HG03457 (cell line): ENCODE results near the gene LTBP3.

Experiments
- ATAC-seq: cut with Tn5 transposase; IDR thresholded peaks from one replicate; pipeline ENCODE4 v1.9.1; 2021; ENCODE audit warnings: moderate number of reproducible peaks; ENCODE audit not compliant: unreplicated experiment

LTBP3 gene

DNA sequence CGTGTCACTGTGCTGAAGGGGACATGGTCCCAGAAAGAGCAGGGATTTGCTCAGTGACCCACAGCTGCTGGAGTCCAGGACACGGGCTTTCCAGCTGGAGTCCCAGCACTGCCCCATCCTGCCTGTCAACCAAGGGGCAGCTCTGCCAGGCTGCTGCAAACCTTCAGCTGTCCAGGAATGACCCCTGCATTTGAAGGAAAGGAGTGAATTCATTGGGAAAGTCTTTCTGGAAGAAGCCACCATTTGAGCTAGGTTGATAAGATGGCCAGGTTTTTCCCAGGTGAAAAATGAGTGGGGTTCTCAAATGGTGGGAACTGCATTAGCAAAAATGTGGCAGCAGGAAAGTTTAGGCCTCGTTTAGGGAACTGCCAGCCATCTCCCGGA, 28.1 kb upstream of the LTBP3 start:
- no peak for ATAC-seq

DNA sequence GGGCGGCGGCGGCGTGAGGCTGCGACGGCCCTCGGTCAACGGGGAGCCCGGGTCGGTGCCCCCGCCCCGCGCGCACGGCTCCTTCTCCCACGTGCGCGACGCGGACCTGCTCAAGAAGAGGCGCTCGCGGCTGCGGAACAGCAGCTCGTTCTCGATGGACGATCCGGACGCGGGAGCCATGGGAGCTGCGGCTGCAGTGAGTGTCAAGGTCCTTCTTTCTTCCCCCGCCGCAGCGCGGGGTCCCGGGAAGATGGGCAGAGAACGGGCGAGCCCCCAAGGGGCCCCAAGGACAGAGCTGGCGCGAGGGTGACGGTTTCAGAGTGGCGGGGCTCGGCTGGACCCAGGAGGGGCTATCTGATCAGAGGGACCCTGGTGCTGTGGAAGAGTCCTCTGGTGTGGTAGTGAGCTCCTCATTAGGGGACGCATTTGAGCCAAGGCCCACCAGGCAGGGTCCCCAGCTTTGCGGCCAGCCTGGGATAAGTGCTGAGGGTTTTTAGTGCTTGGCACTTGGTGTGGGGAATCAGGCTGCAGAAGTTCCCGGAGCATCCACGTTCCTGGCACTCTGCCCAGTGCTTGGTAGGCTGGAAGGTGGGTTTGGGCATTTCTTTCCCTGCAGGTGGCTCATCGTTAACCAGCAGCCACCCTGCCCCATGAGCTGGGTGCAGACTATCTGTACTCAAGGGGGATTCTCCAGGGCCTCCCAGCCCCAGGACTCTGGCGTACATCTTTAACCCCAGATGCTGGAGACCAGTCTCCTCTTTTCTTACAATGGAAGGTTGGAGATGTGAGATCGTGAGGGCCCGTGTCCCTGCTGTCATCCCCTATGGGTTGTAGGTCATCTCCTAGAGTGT, 27.5 kb upstream of the LTBP3 start:
- ATAC-seq: no peak

- ATAC-seq: no peak
Observed at GRCh38 chr11:65584723-65585171, 26.6 kb upstream of the LTBP3 start.

- ATAC-seq: no peak
Observed at GRCh38 chr11:65584106-65584505, 25.9 kb upstream of the LTBP3 start.

DNA sequence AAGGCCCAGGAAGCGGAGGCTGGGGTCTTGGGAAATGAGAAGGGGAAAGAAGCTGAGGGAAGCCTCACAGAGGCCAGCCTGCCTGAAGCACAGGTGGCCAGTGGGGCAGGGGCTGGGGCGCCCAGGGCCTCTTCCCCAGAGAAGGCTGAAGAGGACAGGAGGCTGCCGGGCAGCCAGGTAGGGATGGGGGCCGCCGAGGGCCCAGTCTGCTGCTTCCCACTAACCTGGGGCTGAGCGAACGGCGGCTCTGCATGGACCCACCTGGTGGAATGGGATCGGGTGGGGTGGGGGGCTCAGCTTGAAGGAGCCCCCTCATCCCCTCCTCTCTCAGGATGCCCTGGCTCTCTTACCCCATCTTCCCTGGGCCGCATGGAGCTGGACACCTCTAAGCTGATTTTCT, 25.4 kb upstream of the LTBP3 start:
- no peak for ATAC-seq

DNA sequence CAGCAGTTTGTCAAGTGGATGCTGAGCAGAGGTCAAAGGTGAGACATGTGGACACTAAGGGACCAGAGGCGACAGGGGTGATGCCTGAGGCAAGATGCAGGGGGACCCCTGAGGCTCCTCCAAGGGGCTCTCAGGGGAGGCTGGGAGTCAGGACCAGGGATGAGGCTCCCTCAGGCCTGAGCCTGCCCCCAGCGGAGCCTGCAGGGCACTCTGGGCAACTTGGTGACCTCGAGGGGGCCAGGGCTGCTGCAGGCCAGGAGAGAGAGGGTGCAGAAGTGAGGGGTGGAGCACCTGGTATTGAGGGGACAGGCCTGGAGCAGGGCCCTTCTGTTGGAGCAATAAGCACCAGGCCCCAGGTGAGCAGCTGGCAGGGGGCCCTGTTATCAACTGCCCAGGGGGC, 23.8 kb upstream of the LTBP3 start:
- no peak for ATAC-seq

- no peak for ATAC-seq
Observed at GRCh38 chr11:65580756-65581155, 22.6 kb upstream of the LTBP3 start.

DNA sequence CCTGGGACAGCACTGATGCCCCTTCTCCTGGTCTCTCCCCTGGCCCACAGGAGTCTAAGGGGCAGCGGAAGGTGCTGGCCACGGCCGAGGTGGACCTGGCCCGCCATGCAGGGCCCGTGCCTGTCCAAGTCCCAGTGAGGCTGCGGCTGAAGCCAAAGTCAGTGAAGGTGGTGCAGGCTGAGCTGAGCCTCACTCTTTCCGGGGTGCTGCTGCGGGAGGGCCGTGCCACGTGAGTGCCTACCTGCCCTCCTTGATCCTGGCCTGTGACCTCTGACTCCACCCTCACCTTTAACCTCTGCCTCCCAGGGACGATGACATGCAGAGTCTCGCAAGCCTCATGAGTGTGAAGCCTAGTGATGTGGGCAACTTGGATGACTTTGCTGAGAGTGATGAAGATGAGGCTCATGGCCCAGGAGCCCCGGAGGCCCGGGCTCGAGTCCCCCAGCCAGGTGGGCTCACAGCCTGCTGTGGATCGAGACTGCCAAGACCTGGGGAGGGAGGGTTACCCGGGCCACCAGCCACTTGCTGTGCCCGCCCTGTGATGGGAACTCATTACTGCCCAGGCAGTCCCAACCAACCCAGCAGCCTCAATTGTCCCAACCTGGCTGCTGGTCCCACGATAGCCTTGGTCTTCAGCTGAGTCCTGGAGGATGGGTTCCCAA, 22.0 kb upstream of the LTBP3 start:
- ATAC-seq: no peak

GRCh38 chr11:65579291-65579690, 21.1 kb upstream of the LTBP3 start:
- ATAC-seq: no peak

- ATAC-seq: no peak
Observed at GRCh38 chr11:65578667-65579066, 20.5 kb upstream of the LTBP3 start.

- ATAC-seq: no peak
Observed at GRCh38 chr11:65578134-65578533, 20.0 kb upstream of the LTBP3 start.

DNA sequence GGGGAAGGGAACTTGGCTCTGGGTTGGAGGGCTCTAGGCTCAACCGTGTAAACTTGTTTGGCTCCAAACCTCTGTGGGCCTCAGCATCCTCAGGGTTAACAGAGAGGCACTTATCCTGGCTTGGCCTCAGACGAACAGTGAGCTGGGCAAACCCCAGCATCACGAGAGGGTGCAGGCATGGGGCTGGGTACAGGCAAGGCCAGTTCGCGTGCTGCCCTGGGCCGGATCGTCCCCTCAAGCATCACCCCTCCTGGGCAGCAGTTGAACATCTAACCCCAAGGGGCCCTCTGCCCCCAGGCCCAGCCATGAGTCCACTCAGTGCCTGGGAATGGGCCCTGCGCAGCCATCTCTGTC, 19.6 kb upstream of the LTBP3 start:
- no peak for ATAC-seq

GRCh38 chr11:65576867-65577755, 19.0 kb upstream of the LTBP3 start:
- ATAC-seq: no peak

DNA sequence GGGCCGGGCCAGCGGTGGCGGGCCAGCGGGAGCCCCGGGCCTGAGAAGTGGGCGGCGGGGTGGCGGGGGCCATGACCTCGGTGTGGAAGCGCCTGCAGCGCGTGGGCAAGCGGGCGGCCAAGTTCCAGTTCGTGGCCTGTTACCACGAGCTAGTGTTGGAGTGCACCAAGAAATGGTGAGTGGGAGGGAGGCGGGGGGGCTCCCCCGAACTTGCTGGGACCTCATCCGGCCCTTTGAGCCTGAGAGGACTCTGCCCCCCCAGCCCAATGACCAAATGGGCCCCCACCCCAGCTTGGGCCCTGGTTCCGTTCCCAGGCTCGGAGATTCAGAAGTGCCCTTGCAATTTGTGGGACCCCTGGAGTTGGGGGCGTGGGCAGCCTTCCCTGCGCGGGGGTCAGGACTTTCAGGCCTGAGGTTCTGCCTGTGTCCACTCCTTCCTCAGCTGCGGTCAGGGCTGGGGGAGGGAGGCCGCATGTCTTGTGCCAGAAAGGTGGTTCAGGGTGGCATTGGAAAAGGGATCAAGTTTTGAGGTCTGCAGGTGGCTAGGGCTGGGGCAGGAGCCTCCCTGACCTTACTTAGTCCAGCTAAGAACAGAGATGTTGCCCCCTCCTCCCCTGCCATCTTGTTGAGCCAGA, 18.2 kb upstream of the LTBP3 start:
- no peak for ATAC-seq

- no peak for ATAC-seq
Observed at GRCh38 chr11:65575568-65576231, 17.5 kb upstream of the LTBP3 start, which contains the start of gene EHBP1L1. EHBP1L1 (plus strand) TSS chr11:65576053; CDS start chr11:65576303, 250 bp downstream.

- no peak for ATAC-seq
Observed at GRCh38 chr11:65574811-65575567, 16.8 kb upstream of the LTBP3 start.

DNA sequence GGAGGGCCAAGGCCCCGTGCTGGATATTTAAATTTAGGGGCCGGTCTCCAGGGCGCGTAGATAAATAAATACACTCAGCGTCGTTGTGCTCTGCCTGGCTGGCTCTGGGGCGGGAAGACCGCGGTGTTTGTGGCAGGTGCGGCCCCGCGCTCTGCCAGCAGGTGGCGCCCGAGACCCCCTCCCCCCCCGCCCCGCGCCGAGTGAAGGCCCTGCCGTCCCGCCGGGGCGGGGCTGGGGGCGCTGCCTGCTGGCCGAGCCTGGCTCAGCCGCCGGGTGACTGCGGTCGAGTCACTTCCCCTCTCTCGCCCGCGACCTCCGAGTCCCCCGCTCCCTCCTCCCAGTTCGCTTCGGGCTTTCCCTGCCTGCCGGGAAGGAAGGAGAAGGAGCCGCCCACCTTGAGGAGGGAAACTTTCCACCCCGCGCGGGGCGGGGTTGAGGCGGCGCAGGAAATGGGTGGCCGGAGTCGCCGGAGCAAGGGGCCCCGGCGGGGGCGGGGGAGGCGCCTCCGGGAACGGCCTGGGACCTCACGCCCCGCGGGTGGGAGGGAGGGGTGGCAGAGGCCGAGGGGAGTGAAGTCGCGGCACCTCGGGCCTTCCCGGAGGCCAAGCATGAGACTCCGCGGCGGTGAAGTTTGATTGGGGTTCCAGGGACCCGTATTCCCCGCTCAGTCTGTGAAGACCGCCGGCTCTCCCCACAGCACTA, 16.1 kb upstream of the LTBP3 start:
- ATAC-seq: peak; percentile 23

DNA sequence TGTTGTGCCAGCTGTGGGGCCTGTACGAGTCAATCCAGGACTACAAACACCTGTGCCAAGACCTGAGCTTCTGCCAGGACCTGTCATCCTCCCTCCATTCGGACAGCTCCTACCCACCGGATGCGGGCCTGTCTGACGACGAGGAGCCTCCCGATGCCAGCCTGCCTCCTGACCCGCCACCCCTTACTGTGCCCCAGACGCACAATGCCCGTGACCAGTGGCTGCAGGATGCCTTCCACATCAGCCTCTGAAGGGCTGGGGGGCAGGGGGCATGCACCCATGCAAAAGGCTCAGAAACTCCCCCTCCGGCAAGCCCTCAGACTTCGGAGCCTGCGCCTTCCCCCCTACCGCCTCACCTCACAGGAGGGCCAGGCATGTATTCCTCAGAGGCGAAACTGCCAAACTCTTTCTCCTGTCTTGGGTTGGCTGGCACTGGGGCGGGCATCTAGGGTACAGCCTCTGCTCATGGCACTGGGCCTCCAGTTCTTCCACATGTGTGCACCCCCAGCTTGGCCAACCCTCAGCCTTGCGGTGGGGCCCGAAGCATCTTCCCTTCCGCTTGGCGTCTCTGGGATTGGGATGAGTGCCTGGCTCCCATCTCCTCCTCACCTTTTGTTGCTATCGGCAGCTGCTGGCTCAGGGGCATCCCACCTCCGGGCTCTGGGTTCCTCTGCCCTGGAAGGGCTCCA, 15.4 kb upstream of the LTBP3 start:
- no peak for ATAC-seq
